Endothelial cell of umbilical vein (primary cell): Measurements from ENCODE around the gene ITGA2B. TPM values are rescaled to one million over a fixed set of nuclear protein-coding genes. Genes with fewer than 3 reads are reported as not detected.

Experiments used
- BruUV-seq: library from RNA; stranded (reverse); fragments of 400-500 nt; replicated peaks from 2 replicates; lab custom pipeline; 2021; lab: Mats Ljungman, UMichigan
- CTCF ChIA-PET: fragments of 300-600, 350-600 bp; sonication (Branson Sonifier 250); formaldehyde crosslinking; loops from one replicate; lab custom pipeline; 2021; ENCODE audit warnings: antibody characterized with exemption, inconsistent platforms; lab: Charles Lee
- POLR2A ChIA-PET: fragments of 300-600, 350-600 bp; sonication (Branson Sonifier 250); formaldehyde crosslinking; loops from one replicate; lab custom pipeline; 2021; ENCODE audit warnings: antibody characterized with exemption, inconsistent platforms; lab: Charles Lee
- DNase-seq: peaks from one replicate; pipeline ENCODE4 v3.0.0-alpha.2; 2011; ENCODE audit warnings: low read depth, low spot score
- FAIRE-seq: peaks from 2 replicates; lab custom pipeline; 2011; peaks lifted over from hg19 to GRCh38; lab: Jason Lieb, UNC
- H2AFZ ChIP-seq: 2 replicates; pipeline ENCODE4 v1.6.0; 2012; ENCODE audit warnings: low read depth, low read length, control low read depth, inconsistent platforms
- H3K27ac ChIP-seq: 2 replicates; pipeline ENCODE4 v1.5.1; 2011; ENCODE audit warnings: low read depth, mild to moderate bottlenecking, control low read depth, low read length, moderate library complexity; ENCODE audit not compliant: insufficient read depth
- H3K27me3 ChIP-seq, 2 experiments: 2 replicates each; pipeline versions ENCODE4 v1.6.0 to v1.6.1; 2011; ENCODE audit warnings: low read length in 2 of 2, mixed read lengths in 1 of 2; ENCODE audit not compliant: control insufficient read depth in 2 of 2, insufficient read depth in 2 of 2
- H3K36me3 ChIP-seq, 2 experiments: 2 replicates in 1 of 2; 3 replicates in 1 of 2; pipeline ENCODE4 v1.5.1; 2011; ENCODE audit warnings: low read length in 2 of 2, mild to moderate bottlenecking in 1 of 2, moderate library complexity in 1 of 2; ENCODE audit not compliant: control insufficient read depth in 2 of 2, insufficient read depth in 2 of 2; ENCODE audit errors: extremely low read depth in 1 of 2
- H3K4me1 ChIP-seq: 3 replicates; pipeline ENCODE4 v1.5.1; 2011; ENCODE audit warnings: mild to moderate bottlenecking, low read length; ENCODE audit not compliant: control insufficient read depth, insufficient read depth; ENCODE audit errors: extremely low read depth
- H3K4me2 ChIP-seq: 2 replicates; pipeline ENCODE4 v1.6.1; 2011; ENCODE audit warnings: low read length, control low read depth, mixed read lengths; ENCODE audit not compliant: insufficient read depth
- H3K4me3 ChIP-seq, 3 experiments: fragments of 200-600 bp in 1 of 3; sonication (generic), shearing (Covaris generic) in 1 of 3; replicated peaks in 1 of 3; 2 replicates each; pipeline ENCODE4 v1.5.1; 2011 to 2016; ENCODE audit warnings: control low read depth in 3 of 3, low read length in 3 of 3, mild to moderate bottlenecking in 2 of 3, inconsistent platforms in 1 of 3, low read depth in 1 of 3, moderate library complexity in 1 of 3; ENCODE audit not compliant: insufficient read depth in 1 of 3
- H3K79me2 ChIP-seq: 2 replicates; pipeline ENCODE4 v1.6.0; 2012; ENCODE audit warnings: low read length, inconsistent platforms; ENCODE audit not compliant: control insufficient read depth, insufficient read depth
- H3K9ac ChIP-seq: replicated peaks from 2 replicates; pipeline ENCODE3; 2011; ENCODE audit warnings: low read length, control low read depth; ENCODE audit not compliant: insufficient read depth; ENCODE audit errors: extremely low read depth
- H3K9me1 ChIP-seq: replicated peaks from 3 replicates; pipeline ENCODE4 v1.6.0; 2011; ENCODE audit warnings: mild to moderate bottlenecking, low read length; ENCODE audit not compliant: control insufficient read depth, insufficient read depth; ENCODE audit errors: extremely low read depth
- H3K9me3 ChIP-seq: replicated peaks from 2 replicates; pipeline ENCODE4 v1.5.1; 2012; ENCODE audit warnings: low read length, inconsistent platforms; ENCODE audit not compliant: control insufficient read depth, insufficient read depth
- H4K20me1 ChIP-seq: replicated peaks from 2 replicates; pipeline ENCODE3; 2011; ENCODE audit warnings: mild to moderate bottlenecking, low read length; ENCODE audit not compliant: control insufficient read depth, insufficient read depth; ENCODE audit errors: extremely low read depth
- CTCF ChIP-seq, 2 donors: IDR thresholded peaks; 1 replicate in 1 of 2; 2 replicates in 1 of 2; pipeline ENCODE4 v1.5.1; 2011; ENCODE audit warnings: low read length in 2 of 2, mild to moderate bottlenecking in 2 of 2, moderate library complexity in 2 of 2, control low read depth in 1 of 2, inconsistent platforms in 1 of 2, low read depth in 1 of 2; ENCODE audit not compliant: insufficient read depth in 1 of 2; ENCODE audit errors: extremely low read depth in 1 of 2
- EZH2 ChIP-seq: IDR thresholded peaks from 2 replicates; pipeline ENCODE4 v1.6.1; 2012; ENCODE audit warnings: borderline replicate concordance, low read depth, mild to moderate bottlenecking, moderate library complexity, low read length, inconsistent platforms; ENCODE audit not compliant: severe bottlenecking
- FOS ChIP-seq: IDR thresholded peaks from 2 replicates; pipeline ENCODE4 v1.6.1; 2011; ENCODE audit warnings: mild to moderate bottlenecking, low read length, moderate library complexity, borderline replicate concordance; ENCODE audit not compliant: insufficient read depth
- GATA2 ChIP-seq: IDR thresholded peaks from 2 replicates; pipeline ENCODE4 v1.7.0; 2011; ENCODE audit warnings: low read depth, mild to moderate bottlenecking, moderate library complexity, mixed read lengths, low read length; ENCODE audit not compliant: insufficient read length, insufficient read depth
- JUN ChIP-seq: IDR thresholded peaks from 2 replicates; pipeline ENCODE4 v1.6.1; 2011; ENCODE audit warnings: borderline replicate concordance, low read depth; ENCODE audit not compliant: insufficient read length, insufficient read depth
- MYC ChIP-seq: IDR thresholded peaks from one replicate; pipeline ENCODE4 v1.6.1; 2011; ENCODE audit warnings: mild to moderate bottlenecking, low read depth, low read length
- POLR2A ChIP-seq: IDR thresholded peaks from 2 replicates; pipeline ENCODE4 v1.6.1; 2012; ENCODE audit warnings: low read depth, mild to moderate bottlenecking, control low read depth, low read length
- POLR2AphosphoS5 ChIP-seq: IDR thresholded peaks from 2 replicates; pipeline ENCODE4 v1.6.1; 2012; ENCODE audit warnings: low read depth, mild to moderate bottlenecking, control low read depth, low read length, moderate library complexity; ENCODE audit not compliant: insufficient read depth
- dilution Hi-C: fragments of 300-500 bp; cut with MboI; formaldehyde crosslinking; loops from one replicate; pipeline ENCODE4 v1.15.0; 2019; ENCODE audit warnings: low sequenced_read_pairs; ENCODE audit not compliant: extremely low pct_ligation_motif_present
- intact Hi-C: fragments of 100-400 bp; cut with micrococcal nuclease; formaldehyde crosslinking; loops from one replicate; pipeline ENCODE4 v1.10.0; 2022
- polyA plus RNA-seq, 4 experiments: library from polyadenylated mRNA; depleted of rRNA in 3 of 4; stranded (reverse) in 3 of 4; unstranded in 1 of 4; fragments of >200 nt; gene quantifications; 2 replicates each; pipeline versions ENCODE4 v1.2.1 to v1.2.3, GENCODE V29; 2011 to 2012; ENCODE audit warnings: missing spikeins in 1 of 4
- total RNA-seq: library from RNA; stranded (reverse); gene quantifications from 2 replicates; pipeline ENCODE4 v1.2.3, GENCODE V29; 2021
- TF ChIP-seq, protein P1 (sequence below): IDR thresholded peaks from 2 replicates; pipeline ENCODE4 v1.6.1; 2011; ENCODE audit not compliant: insufficient read depth, insufficient read length

The ITGA2B gene
- total and polyA plus RNA-seq, 2 donors (not counting 3 experiments of a cell fraction or from before 2014, with no cell fraction given): 0.26 to 0.82 TPM

DNA sequence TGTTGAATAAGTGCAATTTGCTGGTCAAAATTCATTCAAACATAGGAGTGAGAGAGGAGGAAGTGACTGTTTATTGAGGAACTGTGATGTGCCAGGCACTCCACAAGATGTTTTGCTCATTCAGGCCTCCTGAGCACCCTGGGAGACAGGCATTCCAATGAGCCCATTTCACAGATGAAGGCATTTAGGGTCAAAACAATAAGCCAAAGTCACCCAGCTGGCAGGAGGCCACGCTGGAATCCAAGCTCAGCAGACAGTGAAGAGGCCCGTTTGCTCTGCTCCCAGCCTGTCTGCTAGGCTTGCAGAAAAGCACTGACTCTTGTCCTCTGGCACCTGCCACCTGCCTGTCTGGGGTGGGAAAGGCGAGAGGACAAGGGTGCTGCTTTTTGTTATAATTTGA is 54.7 kb downstream of the ITGA2B start:
- Histone ChIP-seq H3K4me2 (no peak overlapping the region), H3K9me1 (no peaks in the 10 kb centered on the region), H3K27ac (no peak overlapping the region), H3K79me2 (no peaks in the 10 kb centered on the region), H3K36me3 (no peaks in the 10 kb centered on the region), H3K9ac (no peak overlapping the region), H3K27me3 (no peaks in the 10 kb centered on the region), H3K4me1 (no peaks in the 10 kb centered on the region), H3K9me3 (no peaks in the 10 kb centered on the region), H4K20me1 (no peaks in the 10 kb centered on the region), H3K4me3 (no peak overlapping the region), H2AFZ (no peak overlapping the region)
- intact Hi-C loops (no loop called here), dilution Hi-C loops (no loop called here)
- ChIA-PET POLR2A (no interaction called here), CTCF (interaction anchor here (0.6 to 5.1 kb wide), 7 partner anchors 11 to 189 kb away, joined by 3 to 58 read pairs (median 5); partner anchors contain the start of gene GRN)
- TF ChIP-seq CTCF (IDR thresholded peaks at IDR 0.05; ENCODE audit: extremely low read depth in 1 of 2, insufficient read depth in 1 of 2, low read depth in 1 of 2, low read length in 2 of 2) (no peak), EZH2 (no peak), FOS (no peak), MYC (no peak), POLR2A (no peak), GATA2 (no peak), JUN (no peak), POLR2AphosphoS5 (no peak)
- TF ChIP-seq, protein P1, sequence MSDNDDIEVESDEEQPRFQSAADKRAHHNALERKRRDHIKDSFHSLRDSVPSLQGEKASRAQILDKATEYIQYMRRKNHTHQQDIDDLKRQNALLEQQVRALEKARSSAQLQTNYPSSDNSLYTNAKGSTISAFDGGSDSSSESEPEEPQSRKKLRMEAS: no peak
- BruUV-seq: no TSS peak
- DNase-seq (no peak), FAIRE-seq (no peak)
